IPS-NIHi11 (cell line): ENCODE results near the gene RAPGEF4.

Experiments used
- DNase-seq: peaks from one replicate; pipeline ENCODE4 v3.0.0; 2012; ENCODE audit warnings: mixed read lengths, low spot score

Gene RAPGEF4

DNA sequence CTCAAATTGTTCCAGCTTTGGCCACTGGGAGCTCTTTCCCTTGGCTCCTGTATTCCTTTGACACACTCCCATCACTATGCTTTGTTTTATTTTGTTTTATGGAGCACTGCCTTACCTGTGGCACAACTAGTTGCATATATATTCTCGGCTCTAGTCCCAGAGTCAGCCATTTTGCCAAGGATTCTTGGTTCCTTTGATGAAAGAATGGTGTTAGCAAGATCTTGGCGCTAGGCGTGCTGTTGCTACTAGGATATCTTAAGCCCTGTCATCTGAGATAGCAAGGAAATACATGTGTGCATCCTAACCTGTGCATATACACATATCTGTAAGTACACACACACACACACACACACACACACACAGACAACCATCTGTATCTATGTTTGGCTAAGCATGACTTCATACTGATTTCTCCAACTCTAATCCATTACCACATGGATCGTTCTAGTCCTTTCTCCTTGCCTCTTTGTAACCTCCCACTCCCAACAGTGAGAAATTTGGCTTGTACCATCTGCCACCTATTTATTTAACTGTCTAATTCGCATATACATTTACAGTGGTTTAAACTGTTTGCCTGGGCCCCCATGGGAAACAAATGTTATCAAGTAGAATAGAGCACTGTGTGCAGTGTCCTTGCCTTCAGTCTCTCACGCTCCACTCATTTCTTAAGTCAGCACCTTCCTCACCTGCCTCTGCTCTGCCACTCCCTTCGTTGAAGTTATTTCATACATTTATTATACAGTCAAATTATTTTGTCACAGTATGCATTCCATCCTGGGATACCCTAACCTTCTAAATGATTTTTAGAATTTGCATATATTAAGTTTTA is 202.5 kb downstream of the RAPGEF4 start:
- DNase-seq: no peak

- no peak for DNase-seq
These were observed 203.2 kb downstream of the RAPGEF4 start for GRCh38 chr2:172938713-172939375.

DNA sequence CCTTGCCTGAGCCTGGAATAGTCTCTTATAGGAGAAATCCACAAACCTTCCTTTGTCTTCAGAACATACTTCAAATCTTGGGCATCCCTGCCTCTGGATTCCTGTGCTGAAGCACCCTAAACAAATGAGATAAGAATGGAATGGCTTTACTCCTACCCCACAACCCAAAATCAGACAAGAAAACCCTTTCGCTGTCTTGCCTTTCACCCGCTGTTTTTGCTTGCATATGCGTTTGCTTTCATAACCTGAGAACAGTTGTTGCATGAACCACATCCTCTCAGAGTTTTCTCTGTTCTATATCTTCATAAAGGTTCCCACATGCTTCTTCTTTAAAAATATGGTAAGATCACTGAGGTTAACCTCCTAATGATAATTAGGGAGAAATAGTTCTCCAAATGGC is 207.9 kb downstream of the RAPGEF4 start:
- DNase-seq: no peak

- no peak for DNase-seq
These were observed 208.6 kb downstream of the RAPGEF4 start for GRCh38 chr2:172944022-172944793.

DNA sequence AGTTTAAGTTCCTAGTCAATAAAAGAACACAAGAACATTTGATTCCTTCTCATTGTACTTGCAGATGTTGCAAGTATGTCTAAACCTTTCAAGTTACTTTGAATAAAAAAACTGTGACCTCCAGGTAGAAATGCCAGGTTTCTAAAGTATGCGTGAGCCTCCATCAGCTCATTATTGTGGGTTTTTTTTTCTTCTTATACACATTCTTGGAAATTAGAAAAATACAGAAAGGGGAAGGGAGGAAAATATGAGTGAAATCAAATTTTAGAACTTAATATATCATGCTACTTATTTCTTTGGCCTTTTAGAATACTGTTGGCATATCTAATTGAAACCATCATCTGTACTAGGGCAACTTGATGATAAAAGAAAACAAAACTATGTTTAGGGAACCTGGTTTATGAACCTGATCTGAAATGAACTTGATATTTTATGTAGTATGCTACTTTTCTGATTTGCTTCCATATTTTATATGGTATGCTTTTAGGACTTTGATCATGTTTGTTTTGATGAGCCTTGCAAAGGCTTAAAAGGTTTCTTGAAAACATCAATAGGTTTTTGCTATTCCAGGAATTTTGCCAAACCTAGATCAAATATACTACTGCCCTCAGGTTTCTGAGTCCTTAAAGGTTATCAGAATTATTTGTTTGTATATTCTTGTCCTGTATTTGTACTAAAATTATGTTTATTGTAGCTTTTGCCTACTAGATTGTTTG is 209.3 kb downstream of the RAPGEF4 start:
- DNase-seq: no peak

DNA sequence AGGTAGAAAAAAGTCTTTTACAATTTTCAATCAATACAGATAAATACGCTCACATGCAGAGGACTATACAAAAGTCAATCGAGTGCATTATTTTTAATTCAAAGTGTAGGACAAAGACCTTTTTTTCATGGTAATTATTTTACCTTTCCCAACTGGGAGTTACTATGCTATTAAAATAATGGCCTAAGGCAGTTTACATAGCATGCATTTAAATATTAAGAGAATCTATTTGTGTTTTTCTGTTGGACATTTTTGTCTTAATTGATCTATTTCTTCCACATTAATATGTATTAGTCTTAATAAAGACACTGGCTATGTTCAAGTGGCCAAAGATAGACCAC is 209.8 kb downstream of the RAPGEF4 start:
- DNase-seq: no peak

DNA sequence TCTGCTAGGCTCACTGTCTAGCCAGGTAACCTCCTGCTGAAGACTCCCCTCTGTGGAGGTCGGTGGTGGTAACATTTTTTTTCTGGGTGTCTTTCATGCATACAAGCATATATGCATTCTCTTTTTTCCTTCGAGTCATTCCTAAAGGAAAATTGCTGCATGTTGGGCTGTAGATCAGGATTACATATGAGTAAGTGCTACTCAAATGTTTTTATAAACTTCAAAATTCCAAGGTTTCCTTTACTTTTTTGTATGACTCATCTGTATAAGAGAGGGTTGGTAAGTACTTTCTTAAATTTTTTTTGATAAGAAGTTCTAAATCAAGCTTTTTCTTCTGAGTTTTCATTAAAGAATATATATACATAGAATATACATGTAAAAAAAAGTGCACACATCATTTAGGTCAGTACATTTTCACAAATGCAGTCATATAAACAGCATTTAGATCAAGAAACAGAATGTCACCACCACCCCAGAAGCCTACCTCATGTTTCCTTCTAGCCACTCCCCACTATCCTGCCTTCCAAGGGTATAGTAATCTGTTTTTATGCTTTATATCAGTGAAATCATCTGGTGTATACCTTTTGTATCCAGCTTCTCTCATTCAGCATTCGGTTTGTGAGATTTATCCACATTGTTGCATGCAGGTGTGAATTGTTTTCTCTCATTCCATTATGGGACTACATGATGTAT is 212.0 kb downstream of the RAPGEF4 start:
- DNase-seq: no peak

DNA sequence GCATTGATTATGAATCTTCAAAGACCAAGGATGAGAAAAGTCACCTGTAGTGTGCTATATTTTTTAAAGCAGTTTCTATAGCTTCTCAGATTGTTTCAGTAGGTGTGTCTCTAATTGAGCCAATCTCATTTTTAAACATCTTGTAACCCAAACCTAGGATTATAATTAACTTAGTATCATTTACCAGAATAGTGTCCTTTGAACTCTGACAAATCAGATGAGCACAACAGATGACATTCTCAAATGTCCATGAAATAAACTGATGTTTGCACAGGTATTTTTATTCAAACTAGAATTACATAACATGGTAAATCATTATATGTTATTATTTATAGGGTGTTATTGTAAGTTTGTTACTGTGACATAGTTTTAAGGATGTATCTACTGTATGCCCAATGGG is 213.9 kb downstream of the RAPGEF4 start:
- no peak for DNase-seq

DNA sequence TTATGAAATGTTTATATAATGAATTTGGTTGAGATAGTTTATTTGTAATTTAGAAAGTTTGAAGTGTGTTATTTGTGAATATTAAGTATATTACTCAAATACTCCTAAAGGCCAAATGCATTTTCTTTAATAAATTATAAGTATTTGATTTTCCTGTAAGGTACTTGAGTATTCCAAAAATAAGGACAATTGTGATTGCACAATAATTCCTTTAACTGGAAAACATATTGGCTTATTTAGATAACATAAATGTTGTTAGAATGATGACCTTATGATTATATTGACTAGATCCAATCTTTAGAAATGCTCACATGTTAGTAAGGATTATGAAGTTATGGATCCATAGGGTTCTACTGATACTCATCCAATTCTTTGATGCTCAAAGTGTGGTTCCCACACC is 214.9 kb downstream of the RAPGEF4 start:
- DNase-seq: no peak

GRCh38 chr2:172951554-172951953 is 215.9 kb downstream of the RAPGEF4 start:
- DNase-seq: no peak

DNA sequence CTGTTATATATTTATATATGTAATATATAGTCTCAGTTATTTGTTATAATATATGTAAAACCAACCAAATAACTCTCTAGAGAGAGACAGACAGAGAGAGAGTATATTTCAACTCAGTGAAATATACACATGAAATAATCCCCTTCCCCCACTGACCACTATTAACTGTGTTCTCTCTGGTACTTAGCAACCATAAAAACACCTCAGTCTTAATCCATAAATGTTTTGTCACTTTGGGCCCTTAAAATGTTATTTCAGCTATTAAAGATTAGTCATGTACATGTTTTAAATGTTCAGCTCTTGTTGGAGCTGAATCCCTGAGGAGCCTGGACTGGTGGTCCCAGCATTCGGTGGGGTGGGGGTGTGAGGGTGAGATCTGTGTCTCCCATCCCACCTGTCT is 217.8 kb downstream of the RAPGEF4 start:
- no peak for DNase-seq

DNA sequence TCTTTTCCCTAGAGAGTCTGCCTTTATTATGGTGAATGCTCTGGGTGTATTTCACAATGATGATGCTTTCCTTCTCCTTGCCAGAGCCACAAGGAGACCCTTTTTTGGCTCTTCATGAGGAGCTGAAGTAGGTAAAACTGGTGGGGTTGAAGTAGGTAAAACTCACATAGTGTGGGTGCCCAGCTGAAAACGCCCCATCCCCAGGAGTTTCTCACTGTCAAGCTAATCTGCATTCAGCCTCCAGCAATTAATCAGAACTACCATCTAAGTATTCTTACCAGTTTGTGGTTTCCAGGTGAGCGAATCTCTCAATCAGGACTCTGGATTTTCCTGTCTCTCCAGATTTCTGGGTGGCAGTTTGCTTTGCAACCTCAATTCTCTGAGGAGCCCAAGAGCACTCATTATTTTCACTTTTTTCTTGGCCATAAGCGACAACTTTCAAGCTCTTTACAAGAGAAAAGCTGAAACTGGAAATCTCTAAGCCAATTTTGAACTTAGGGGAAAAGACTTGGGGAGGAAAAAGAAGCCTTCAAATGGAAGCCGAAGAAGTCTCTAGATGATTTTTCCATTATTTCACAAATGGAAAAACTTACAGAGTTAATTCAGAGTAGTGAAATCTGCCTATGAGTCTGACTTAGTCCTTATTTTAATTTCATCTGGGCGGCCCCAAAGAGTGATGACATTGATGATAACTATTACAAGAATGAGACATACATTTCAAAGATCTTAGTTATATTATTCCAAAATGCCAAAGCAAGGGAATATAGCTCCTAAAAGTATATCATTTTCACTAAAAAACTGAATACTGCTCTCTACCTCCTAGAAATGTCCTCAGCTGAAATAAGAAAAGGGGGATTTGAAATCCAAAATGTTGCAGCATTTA is 218.6 kb downstream of the RAPGEF4 start:
- DNase-seq: no peak

DNA sequence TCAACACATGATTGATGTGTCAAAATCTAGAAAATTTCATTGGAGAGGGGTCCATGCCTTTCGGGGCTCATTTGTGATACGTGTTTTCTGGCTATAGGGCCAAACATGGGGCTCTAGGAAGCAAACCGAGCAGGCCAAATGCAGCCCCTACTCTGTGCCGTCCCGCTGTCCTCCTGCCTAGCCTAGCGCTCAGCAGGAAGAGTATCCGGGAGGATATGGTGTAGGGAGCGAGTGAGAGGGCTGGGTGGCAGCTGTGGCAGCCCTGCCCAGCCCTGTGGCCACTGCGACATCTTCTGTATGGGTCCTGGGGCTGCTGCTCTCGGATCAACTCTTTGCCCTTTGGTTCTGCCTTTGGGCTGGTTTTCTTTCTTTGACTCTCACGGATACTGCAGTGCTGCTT is 219.9 kb downstream of the RAPGEF4 start:
- DNase-seq: no peak

GRCh38 chr2:172957734-172958133 is 222.1 kb downstream of the RAPGEF4 start:
- no peak for DNase-seq

GRCh38 chr2:172962082-172962481 is 226.4 kb downstream of the RAPGEF4 start:
- no peak for DNase-seq

- no peak for DNase-seq
These were observed 227.2 kb downstream of the RAPGEF4 start for GRCh38 chr2:172962824-172963223.

DNA sequence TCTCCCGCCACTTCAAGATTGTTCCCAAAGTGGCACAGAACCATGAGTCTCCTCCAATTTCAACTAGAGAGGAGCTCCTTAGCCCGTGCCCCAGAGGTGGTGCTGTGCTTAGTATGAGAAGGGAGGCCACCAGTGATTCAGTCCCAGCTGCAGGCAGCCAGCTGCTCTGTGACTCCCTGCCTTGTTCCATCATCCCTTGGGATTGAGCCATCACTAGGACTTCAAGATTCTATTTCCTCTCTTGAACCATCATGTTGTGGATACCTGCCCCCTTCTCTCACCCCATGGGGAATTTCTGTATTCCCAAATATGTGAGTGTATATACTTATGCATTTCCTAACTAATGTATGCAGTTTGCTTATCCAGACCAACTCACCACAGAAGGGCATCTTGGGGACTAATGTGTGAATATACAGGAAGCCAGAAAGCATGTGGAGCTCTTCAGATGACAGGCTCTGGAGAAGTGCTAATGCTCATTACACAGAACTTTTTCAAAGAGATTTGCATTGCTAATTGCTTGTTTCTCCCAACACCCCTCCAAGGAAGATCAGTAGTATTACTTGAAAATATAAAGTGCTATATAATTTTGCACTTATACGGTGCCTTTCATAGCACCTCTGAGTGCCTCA is 229.0 kb downstream of the RAPGEF4 start:
- no peak for DNase-seq

GRCh38 chr2:172965433-172966212 is 230.0 kb downstream of the RAPGEF4 start:
- no peak for DNase-seq
